CD14-positive monocyte (primary cell): ENCODE measurements around the gene MAP1LC3B2. TPM values are rescaled to one million over a fixed set of nuclear protein-coding genes. Genes with fewer than 3 reads are reported as not detected.

ENCODE experiments used
- DNase-seq, 3 donors: peaks; one replicate each; pipeline ENCODE4 v3.0.0-alpha.2; 2011 to 2022
- H2AFZ ChIP-seq: 2 replicates; pipeline ENCODE4 v1.6.0; 2012; ENCODE audit warnings: mild to moderate bottlenecking, low read depth, low read length, inconsistent platforms; ENCODE audit not compliant: insufficient read depth, poor library complexity, severe bottlenecking
- H3K27ac ChIP-seq, 2 donors: 1 replicate in 1 of 2; 2 replicates in 1 of 2; pipeline ENCODE4 v1.5.1; 2012 to 2013; ENCODE audit warnings: low read length in 2 of 2, control low read depth in 1 of 2, inconsistent platforms in 1 of 2, low read depth in 1 of 2, mild to moderate bottlenecking in 1 of 2
- H3K27me3 ChIP-seq, 2 donors: one replicate each; pipeline versions ENCODE4 v1.6.0 to v1.6.1; 2011 to 2013; ENCODE audit warnings: low read length in 2 of 2; ENCODE audit not compliant: control insufficient read depth in 2 of 2, insufficient read depth in 2 of 2
- H3K36me3 ChIP-seq, 2 donors: replicated peaks in 1 of 2; 1 replicate in 1 of 2; 2 replicates in 1 of 2; pipeline versions ENCODE4 v1.5.1 to v1.6.1; 2012 to 2013; ENCODE audit warnings: low read length in 2 of 2, control low read depth in 1 of 2, inconsistent platforms in 1 of 2, mild to moderate bottlenecking in 1 of 2; ENCODE audit not compliant: insufficient read depth in 2 of 2, control insufficient read depth in 1 of 2
- H3K4me1 ChIP-seq, 2 donors: 1 replicate in 1 of 2; 2 replicates in 1 of 2; pipeline versions ENCODE4 v1.5.1 to v1.6.1; 2012 to 2013; ENCODE audit warnings: low read length in 2 of 2, control low read depth in 1 of 2, inconsistent platforms in 1 of 2, mild to moderate bottlenecking in 1 of 2, moderate library complexity in 1 of 2; ENCODE audit not compliant: insufficient read depth in 2 of 2, control insufficient read depth in 1 of 2
- H3K4me2 ChIP-seq: replicated peaks from 2 replicates; pipeline ENCODE3; 2012; ENCODE audit warnings: low read length, moderate library complexity, mild to moderate bottlenecking; ENCODE audit not compliant: poor library complexity, severe bottlenecking; ENCODE audit errors: extremely low read depth
- H3K4me3 ChIP-seq, 3 experiments: fragments of 200-600 bp in 1 of 3; sonication (generic) in 1 of 3; replicated peaks in 1 of 3; 1 replicate in 2 of 3; 2 replicates in 1 of 3; pipeline ENCODE4 v1.5.1; 2011 to 2013; ENCODE audit warnings: low read length in 3 of 3, mild to moderate bottlenecking in 3 of 3, control low read depth in 2 of 3, low read depth in 2 of 3, inconsistent platforms in 1 of 3, moderate library complexity in 1 of 3
- H3K79me2 ChIP-seq: 2 replicates; pipeline ENCODE4 v1.6.0; 2012; ENCODE audit warnings: mild to moderate bottlenecking, control low read depth, inconsistent platforms, low read length, moderate library complexity; ENCODE audit not compliant: insufficient read depth
- H3K9ac ChIP-seq: 2 replicates; pipeline ENCODE4 v1.6.0; 2017; ENCODE audit warnings: low read length, mild to moderate bottlenecking; ENCODE audit not compliant: insufficient read depth, poor library complexity, severe bottlenecking
- H3K9me3 ChIP-seq, 2 donors: replicated peaks in 1 of 2; 1 replicate in 1 of 2; 2 replicates in 1 of 2; pipeline versions ENCODE4 v1.5.1 to v1.6.1; 2012 to 2013; ENCODE audit warnings: low read length in 2 of 2, control low read depth in 1 of 2; ENCODE audit not compliant: control insufficient read depth in 1 of 2, insufficient read depth in 1 of 2
- H4K20me1 ChIP-seq: 2 replicates; pipeline ENCODE4 v1.6.0; 2012; ENCODE audit warnings: mild to moderate bottlenecking, low read length, control low read depth, moderate library complexity; ENCODE audit not compliant: insufficient read depth
- H3K27ac Mint-ChIP-seq, 7 donors: one replicate each; pipeline ENCODE4 v1.8.0; 2020; ENCODE audit warnings: mild to moderate bottlenecking in 7 of 7, mixed read lengths in 7 of 7, moderate library complexity in 6 of 7, inconsistent platforms in 2 of 7
- H3K27me3 Mint-ChIP-seq, 3 donors: one replicate each; pipeline ENCODE4 v1.8.0; 2021 to 2022; ENCODE audit warnings: low read depth in 3 of 3, mild to moderate bottlenecking in 3 of 3, mixed read lengths in 3 of 3, moderate library complexity in 3 of 3, inconsistent platforms in 1 of 3
- H3K36me3 Mint-ChIP-seq, 2 donors: one replicate each; pipeline ENCODE4 v1.8.0; 2020; ENCODE audit warnings: mixed read lengths in 2 of 2, inconsistent platforms in 1 of 2, mild to moderate bottlenecking in 1 of 2
- H3K4me1 Mint-ChIP-seq: one replicate; pipeline ENCODE4 v1.8.0; 2020; ENCODE audit warnings: mild to moderate bottlenecking, mixed read lengths
- H3K4me3 Mint-ChIP-seq, 2 donors: one replicate each; pipeline ENCODE4 v1.8.0; 2020; ENCODE audit warnings: mild to moderate bottlenecking in 2 of 2, mixed read lengths in 2 of 2, moderate library complexity in 1 of 2
- H3K9me3 Mint-ChIP-seq, 7 donors: one replicate each; pipeline ENCODE4 v1.8.0; 2020 to 2022; ENCODE audit warnings: mixed read lengths in 7 of 7, mild to moderate bottlenecking in 6 of 7, moderate library complexity in 6 of 7, inconsistent platforms in 2 of 7
- CTCF ChIP-seq: fragments of 200-600 bp; IDR thresholded peaks from one replicate; pipeline ENCODE4 v1.8.0; 2022; ENCODE audit warnings: antibody characterized with exemption, mild to moderate bottlenecking
- WGBS: methylation state at CpG from one replicate; pipeline ENCODE4 v1.1.5; 2013; ENCODE audit warnings: missing lambda C conversion rate; ENCODE audit not compliant: insufficient coverage; 5-methylcytosine and 5-hydroxymethylcytosine counted together
- intact Hi-C, 2 donors: fragments of 100-400 bp; cut with micrococcal nuclease; formaldehyde crosslinking; loops; one replicate each; pipeline versions ENCODE4 v1.15.0 to v1.15.1; 2023
- polyA plus RNA-seq, 3 donors: library from polyadenylated mRNA; depleted of rRNA in 1 of 3; unstranded in 2 of 3; stranded (reverse) in 1 of 3; fragments of 300-500 nt in 2 of 3; fragments of >200 nt in 1 of 3; fragmentation: Illumina TruSeq in 2 of 3; gene quantifications; 1 replicate in 2 of 3; 2 replicates in 1 of 3; pipeline ENCODE4 v1.2.3, GENCODE V29; 2012 to 2021

The MAP1LC3B2 gene
- polyA plus RNA-seq, 3 donors = 2.6 to 12.9 (median 6.4) TPM

GRCh38 chr12:116591855-116592637 lies 32.9 kb downstream of the MAP1LC3B2 start:
- Histone ChIP-seq H3K36me3 (no peaks in the 10 kb centered on the region), H3K27ac (peak overlapping the region; percentile 89 to 99), H3K27me3 (no peaks in the 10 kb centered on the region), H3K4me2 (no peak overlapping the region), H3K9me3 (no peaks in the 10 kb centered on the region), H4K20me1 (no peaks in the 10 kb centered on the region), H2AFZ (peak overlapping the region; percentile 73), H3K79me2 (no peaks in the 10 kb centered on the region), H3K4me1 (peaks cover 45 to 50% of the 10 kb centered on the region in 2 donors), H3K4me3 (no peak overlapping the region), H3K9ac (peak overlapping the region; percentile 50)
- peaks cover 2 to 4% of the 10 kb centered on the region in 2 donors for H3K36me3 Mint-ChIP-seq
- H3K27me3 Mint-ChIP-seq = peaks cover 0 to 1% (median 0%) of the 10 kb centered on the region in 3 donors
- H3K9me3 Mint-ChIP-seq = peaks cover 0 to 10% (median 3%) of the 10 kb centered on the region in 7 donors
- H3K27ac Mint-ChIP-seq = peak overlapping the region; percentile 89 to 100 (median 99)
- no peak for DNase-seq
- H3K4me1 Mint-ChIP-seq = peaks cover 44% of the 10 kb centered on the region
- no peak for TF ChIP-seq CTCF
- WGBS = 61% methylated on average over 3 of the region's 11 CpGs
- intact Hi-C loops = loop anchor here (2.0 to 10.0 kb wide), 3 partner anchors 33 to 317 kb away; partner anchors contain the start of genes MAP1LC3B2 (in 2 of the 2) and MED13L (in 2 of the 2)
- no peak overlapping the region for H3K4me3 Mint-ChIP-seq

- Histone ChIP-seq H3K4me2 (no peak overlapping the region), H3K9me3 (no peaks in the 10 kb centered on the region), H4K20me1 (no peaks in the 10 kb centered on the region), H3K27ac (peak overlapping the region; percentile 89 to 99), H3K27me3 (no peaks in the 10 kb centered on the region), H3K4me3 (no peak overlapping the region), H2AFZ (no peak overlapping the region), H3K4me1 (peaks cover 45 to 50% of the 10 kb centered on the region in 2 donors), H3K9ac (peak overlapping the region; percentile 50), H3K36me3 (no peaks in the 10 kb centered on the region), H3K79me2 (no peaks in the 10 kb centered on the region)
- peak; percentile 85 to 90 (median 86) for DNase-seq
- Mint-ChIP-seq H3K9me3 (peaks cover 0 to 5% (median 0%) of the 10 kb centered on the region in 7 donors), H3K27ac (peak overlapping the region; percentile 89 to 100 (median 99)), H3K4me1 (peaks cover 44% of the 10 kb centered on the region), H3K36me3 (peaks cover 2 to 4% of the 10 kb centered on the region in 2 donors), H3K4me3 (no peak overlapping the region), H3K27me3 (peaks cover 0 to 1% (median 0%) of the 10 kb centered on the region in 3 donors)
- 40% methylated on average over 8 of the region's 8 CpGs for WGBS
- no peak for TF ChIP-seq CTCF
- intact Hi-C loops = loop anchor here (2.0 to 10.0 kb wide), 3 partner anchors 34 to 318 kb away; partner anchors contain the start of genes MAP1LC3B2 (in 2 of the 2) and MED13L (in 2 of the 2)
Measured at GRCh38 chr12:116592731-116593130, 33.5 kb downstream of the MAP1LC3B2 start.
